ENCODE data around the gene IGSF22. TPM values are rescaled to one million over a fixed set of nuclear protein-coding genes. Genes with fewer than 3 reads are reported as not detected.

Gene IGSF22
- total RNA-seq, 4 donors from 2014 or later = not detected

GRCh38 chr11:18757811-18758210, 31.8 kb upstream of the IGSF22 start:
- no peak for TF ChIP-seq CTCF (IDR thresholded peaks at IDR 0.05; ENCODE audit: low read depth)

GRCh38 chr11:18756889-18757288, 30.9 kb upstream of the IGSF22 start:
- no peak for TF ChIP-seq CTCF (IDR thresholded peaks at IDR 0.05; ENCODE audit: low read depth)

GRCh38 chr11:18754308-18754707, 28.3 kb upstream of the IGSF22 start:
- TF ChIP-seq CTCF (IDR thresholded peaks at IDR 0.05; ENCODE audit: low read depth) = no peak

DNA sequence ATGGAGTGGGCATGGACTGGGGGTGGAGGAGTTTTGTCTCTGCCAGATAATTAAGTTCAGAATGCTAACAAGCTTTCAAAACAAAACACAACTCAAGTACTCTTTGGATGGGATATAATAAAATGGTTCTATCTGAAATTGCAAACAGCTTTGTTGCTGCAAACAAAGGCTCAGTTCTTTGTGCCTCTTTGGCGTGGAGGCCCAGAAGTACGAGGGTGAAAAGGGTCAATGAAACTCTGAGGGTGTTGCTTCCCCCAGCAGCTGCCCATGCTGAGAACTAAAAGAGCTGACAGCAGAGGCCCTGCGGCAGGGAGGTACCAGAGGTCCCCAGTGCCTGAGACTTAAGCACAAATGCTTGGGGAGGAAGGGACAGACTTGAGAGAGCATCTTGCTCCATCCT, 26.5 kb upstream of the IGSF22 start:
- TF ChIP-seq CTCF (IDR thresholded peaks at IDR 0.05; ENCODE audit: low read depth) = no peak

GRCh38 chr11:18750944-18751343, 25.0 kb upstream of the IGSF22 start:
- TF ChIP-seq CTCF (IDR thresholded peaks at IDR 0.05; ENCODE audit: low read depth) = no peak

DNA sequence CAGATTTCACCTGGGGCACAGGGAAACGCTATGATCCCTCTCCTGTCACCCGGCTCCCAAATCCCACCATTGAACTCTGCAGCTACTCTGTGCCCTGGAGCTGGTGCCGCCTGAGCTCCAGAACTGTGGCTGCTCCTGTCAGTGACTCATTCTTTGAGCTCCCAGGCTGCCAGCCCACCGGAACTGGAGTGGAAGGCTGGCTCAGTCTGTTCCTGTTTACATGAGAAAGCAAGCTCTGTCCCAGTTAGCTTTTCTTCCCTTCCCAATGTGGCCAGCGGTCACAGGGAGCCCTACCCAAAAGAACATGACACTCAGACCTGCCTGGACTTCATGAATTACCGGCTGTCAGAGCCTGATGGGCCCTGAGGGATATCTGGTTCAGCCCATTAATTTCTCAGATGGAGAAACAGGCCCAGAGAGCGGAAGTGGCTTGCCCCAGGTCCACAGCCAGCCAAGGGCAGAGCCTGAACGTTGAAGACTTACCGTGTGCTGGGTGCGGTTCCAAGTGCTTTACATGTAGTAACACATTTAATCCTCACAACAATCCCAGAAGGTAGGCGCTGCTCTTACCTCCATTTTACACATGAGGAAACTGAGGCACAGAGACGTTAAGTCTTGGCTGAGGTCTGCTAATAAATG, 23.8 kb upstream of the IGSF22 start:
- no peak for TF ChIP-seq CTCF (IDR thresholded peaks at IDR 0.05; ENCODE audit: low read depth)

GRCh38 chr11:18748766-18749365, 22.9 kb upstream of the IGSF22 start:
- no peak for TF ChIP-seq CTCF (IDR thresholded peaks at IDR 0.05; ENCODE audit: low read depth)

All from subcutaneous adipose tissue (tissue), 4 donors.